ENCODE measurements around the gene SLC22A3.
"Not testable (repeated sequence)": the region's sequence is repeated elsewhere in the genome, so short reads cannot be mapped to it uniquely, and the experiment has no call there.

SLC22A3 gene

DNA sequence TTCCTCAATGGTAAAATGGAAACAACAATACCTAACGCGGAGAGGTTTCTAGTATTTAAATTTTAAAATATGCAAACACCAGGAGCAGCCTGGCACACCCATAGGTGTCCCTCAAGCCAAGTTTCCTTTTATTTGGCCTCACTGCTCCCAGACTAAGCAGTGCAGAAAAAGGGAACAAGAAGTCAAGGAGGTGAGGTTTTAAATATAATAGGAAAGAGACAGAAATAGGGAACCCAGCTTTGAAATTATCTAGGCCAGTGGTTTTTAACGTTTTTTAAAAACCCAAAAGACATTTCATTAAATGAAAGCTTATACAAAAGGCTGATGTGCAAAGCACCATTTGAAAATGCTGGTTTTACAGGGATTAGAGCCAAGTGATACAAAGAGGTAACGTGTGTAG, 109.6 kb downstream of the SLC22A3 start:
- TF ChIP-seq, protein P1, sequence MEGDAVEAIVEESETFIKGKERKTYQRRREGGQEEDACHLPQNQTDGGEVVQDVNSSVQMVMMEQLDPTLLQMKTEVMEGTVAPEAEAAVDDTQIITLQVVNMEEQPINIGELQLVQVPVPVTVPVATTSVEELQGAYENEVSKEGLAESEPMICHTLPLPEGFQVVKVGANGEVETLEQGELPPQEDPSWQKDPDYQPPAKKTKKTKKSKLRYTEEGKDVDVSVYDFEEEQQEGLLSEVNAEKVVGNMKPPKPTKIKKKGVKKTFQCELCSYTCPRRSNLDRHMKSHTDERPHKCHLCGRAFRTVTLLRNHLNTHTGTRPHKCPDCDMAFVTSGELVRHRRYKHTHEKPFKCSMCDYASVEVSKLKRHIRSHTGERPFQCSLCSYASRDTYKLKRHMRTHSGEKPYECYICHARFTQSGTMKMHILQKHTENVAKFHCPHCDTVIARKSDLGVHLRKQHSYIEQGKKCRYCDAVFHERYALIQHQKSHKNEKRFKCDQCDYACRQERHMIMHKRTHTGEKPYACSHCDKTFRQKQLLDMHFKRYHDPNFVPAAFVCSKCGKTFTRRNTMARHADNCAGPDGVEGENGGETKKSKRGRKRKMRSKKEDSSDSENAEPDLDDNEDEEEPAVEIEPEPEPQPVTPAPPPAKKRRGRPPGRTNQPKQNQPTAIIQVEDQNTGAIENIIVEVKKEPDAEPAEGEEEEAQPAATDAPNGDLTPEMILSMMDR (conservative IDR thresholded peaks at IDR 0.05): no peak
- no peak overlapping the region for H3K27ac ChIP-seq

DNA sequence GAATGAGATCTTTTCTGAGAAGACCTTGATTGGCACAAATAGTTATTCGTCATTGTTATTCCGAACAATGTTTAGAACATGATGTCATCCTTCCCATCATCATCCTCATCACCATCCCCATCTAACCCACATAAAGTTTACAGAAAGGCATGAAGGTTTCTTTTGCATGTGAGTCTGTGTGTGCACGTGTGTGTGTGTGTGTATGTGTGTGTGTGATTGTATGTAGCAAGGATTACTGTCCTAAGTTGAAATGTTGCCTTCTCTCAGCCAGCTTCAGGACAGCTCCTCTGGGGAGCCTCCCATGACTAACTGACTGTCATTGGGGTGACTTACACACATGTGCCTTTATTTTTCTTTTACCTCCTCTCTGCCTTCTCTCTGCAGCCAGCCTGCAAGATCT, 113.5 kb downstream of the SLC22A3 start:
- TF ChIP-seq, protein P1 (conservative IDR thresholded peaks at IDR 0.05): no peak
- no peak overlapping the region for H3K27ac ChIP-seq

DNA sequence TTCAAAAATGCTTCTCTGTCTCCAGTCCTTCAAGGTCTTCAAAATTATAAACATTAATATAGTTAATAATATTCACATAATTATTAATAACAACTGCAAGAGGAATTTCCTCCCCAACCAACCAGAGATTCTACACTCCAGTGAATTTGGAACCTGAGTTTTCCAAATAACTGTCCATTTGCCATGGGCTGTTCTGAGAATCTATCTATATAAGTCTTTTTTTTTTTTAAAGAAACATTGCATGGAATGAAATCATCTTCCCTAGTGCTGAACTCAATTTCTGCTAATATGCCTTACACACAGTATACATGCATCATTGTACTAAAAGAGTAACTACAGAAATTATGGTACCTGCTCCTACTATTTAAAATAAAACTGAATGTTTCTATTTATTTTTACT, 113.9 kb downstream of the SLC22A3 start:
- H3K27ac ChIP-seq: no peak overlapping the region
- TF ChIP-seq, protein P1 (conservative IDR thresholded peaks at IDR 0.05): no peak

DNA sequence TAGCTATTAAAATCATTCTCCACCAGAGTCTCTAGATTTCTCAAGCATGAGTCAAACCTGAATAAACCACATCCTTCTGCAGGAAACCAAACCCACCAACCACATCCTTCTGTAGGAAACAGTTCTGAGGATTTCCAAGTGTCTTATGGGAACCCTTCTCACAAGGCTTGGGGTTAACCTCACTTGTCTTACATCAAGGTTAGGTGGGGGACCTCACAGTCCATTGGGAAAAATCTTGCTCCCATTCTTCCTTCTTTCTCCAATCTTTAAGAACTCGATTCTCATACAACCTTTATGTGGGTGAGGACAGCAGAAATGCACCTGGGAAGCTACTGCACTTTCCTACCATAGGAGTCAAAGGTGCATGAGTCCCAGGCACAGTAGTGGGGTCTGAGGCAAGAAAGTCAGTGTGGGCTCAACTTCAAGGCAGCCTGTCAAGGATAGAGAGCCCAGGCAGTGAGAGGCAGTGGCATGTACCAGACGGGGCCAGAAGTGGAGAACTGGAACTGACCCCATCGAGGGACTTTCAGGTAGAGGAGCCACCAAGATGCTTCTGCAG, 114.5 kb downstream of the SLC22A3 start:
- no peak overlapping the region for H3K27ac ChIP-seq
- TF ChIP-seq, protein P1 (conservative IDR thresholded peaks at IDR 0.05): no peak

DNA sequence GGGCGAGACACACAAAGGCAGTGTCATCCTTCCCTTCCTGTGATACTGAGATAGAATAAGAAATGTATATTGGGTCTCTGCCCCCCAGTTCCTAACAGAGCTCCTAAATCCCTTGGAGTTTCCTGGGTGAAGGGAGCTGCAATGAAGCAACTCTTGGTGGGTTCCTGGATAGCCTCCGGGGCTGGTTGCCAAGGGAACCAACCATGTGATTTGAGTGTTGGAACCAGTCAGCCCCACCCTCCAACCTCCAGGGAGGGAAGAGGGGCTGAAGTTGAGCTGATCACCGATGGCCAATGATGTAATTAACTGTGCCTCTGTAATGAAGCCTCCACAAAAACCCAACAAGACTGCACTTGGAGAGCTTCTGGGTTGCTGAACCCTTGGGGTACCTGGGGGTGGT, 116.6 kb downstream of the SLC22A3 start:
- TF ChIP-seq, protein P1 (conservative IDR thresholded peaks at IDR 0.05): no peak
- no peak overlapping the region for H3K27ac ChIP-seq

DNA sequence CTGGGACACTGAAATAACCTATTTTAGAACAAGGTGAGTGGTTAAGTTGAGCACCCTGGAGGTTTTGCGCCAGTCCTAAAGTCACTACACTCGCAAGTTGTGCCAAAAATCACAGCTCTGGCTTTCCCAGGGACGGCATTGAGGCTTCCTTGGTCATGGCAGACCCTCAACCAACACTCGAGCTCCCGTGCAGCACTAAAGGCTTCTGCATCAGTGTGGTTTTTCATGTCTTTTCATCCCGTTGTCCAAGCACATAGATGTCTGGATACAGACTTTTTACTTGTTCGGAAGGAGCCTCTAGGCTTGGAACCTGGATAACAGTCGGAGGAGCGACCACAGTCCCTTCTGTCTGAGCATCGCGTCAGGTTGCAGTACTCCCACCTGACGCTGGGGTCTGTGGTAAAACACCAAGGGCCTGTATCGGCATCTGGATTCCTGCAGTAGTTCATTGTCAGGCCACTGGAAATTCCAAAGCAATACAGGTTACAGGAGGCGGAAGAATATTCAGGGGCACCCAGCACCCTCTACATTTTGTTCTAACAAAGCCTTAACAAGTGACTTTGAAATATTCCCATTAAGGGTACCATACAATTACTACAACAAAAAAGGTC, 119.2 kb downstream of the SLC22A3 start:
- H3K27ac ChIP-seq: not testable (repeated sequence)

DNA sequence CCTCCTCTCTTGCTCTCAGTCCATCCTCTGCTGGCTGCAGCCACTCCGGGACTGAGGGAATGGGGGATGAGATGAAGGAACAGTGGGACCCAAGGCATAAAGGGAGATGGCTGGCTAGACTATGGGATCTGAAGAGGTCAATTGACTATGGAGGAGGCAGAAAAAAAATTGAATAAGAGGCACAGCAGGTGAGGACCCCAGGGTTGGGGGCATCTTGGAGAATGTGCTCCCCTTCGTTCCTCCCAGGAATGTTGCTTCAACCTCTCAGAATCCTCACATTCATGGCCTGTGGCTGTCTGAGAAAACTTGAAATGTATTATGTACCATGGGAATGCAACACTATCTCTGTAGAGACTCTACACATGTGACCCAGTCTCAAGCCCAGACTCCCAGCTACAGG, 121.0 kb downstream of the SLC22A3 start:
- TF ChIP-seq, protein P1 (conservative IDR thresholded peaks at IDR 0.05): no peak
- H3K27ac ChIP-seq: no peak overlapping the region

DNA sequence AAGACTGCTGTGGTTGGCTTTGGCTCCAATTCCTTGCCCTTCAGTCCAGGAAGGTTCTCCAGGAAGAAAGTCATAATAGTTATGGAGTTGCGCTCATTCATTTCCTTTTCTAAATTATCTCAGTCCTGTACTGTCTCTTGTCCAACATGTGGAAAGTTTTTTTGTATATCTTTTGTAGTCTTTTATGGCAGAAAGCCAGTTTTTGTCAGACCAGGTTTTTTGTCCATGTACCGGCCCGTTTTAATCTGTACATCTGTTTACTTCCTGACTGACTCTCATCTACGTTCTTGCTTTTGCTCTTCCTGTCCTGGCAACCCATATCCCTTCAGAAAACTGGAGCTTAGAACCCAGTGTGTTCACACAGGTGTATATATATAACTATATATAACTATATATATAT, 127.9 kb downstream of the SLC22A3 start:
- H3K27ac ChIP-seq: not testable (repeated sequence)

DNA sequence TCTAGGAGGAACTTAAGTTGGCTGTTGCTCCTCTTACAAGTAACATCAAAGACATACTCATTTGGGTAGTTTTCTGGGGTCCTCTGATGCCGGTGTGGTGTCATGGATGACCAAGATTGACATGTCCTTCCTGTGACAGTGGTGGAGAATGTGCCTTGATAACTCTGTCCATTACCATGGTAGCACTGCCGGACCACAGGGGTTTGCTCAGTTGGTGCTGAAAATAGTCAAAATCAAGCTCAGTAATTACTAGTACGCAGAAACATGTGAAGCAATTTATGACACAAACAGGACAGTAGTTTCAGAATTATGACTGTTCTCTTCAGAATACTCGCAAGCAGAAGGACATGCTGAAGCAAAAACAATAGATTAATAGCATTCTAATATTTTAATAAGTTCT, 128.9 kb downstream of the SLC22A3 start:
- not testable (repeated sequence) for H3K27ac ChIP-seq

All from VCaP (cell line).